MV-4-11 (cell line): Measurements from ENCODE around the gene NUCKS1.
A peak's percentile ranks its signal among the peaks of the same experiment; 100 is the strongest.

ENCODE experiments used
- DNase-seq: peaks from one replicate; lab custom pipeline; 2025; lab: John Stamatoyannopoulos, UW

The NUCKS1 gene

DNA sequence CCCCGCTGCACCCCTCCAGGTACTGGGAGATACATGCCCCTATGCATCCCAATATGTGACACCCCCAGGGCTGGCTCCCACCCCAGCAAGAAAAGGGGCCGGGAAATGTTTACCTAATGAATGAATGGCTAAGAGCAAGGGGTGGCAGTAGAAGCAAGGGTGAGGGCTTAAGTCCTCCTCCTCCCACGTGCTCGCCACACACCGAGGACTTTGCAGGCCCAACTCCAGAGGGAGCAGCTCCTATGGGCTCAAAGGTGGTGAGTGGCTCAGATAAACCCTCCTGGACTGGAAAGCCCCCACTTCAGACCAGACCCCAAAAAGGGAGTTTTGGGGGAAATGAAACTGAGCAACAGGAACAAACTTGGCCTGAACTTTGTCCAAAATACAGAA, 81.0 kb downstream of the NUCKS1 start:
- DNase-seq = peak; percentile 52

DNA sequence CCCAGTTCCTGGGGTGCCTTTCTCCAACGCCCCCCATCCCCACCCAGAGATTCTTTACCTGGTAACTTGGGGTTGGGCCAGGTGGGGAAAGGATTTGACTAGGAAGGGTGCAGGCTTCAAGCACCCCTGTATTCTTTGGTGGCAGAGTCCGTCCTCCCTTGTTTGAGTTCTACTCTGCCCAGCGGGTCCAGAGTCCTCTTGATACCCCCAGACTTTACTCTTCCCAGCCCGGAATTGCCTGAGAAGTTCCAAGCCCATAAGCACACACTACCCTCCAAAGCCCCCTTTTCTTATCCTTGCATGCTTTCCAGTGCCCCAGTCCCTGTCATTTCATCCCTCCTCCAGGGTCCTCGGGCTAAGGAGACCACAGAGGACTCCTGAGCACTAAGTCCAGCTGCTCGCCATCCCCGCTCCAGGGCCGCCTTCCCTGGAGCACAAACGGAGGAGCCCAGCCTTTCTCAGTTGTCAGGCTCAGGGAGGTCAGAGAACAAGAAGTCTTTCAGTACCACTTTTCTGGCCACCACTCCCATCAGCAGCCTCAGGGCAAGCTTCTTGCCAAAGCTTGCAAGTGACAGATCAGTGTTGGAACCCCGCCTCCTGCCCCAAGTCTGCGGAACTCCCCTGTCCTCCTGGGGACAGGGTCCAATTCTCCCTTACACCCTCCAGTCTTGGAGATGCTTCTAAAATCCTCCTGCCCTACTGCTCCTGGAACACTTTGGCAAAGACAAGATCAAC, 81.9 kb downstream of the NUCKS1 start:
- no peak for DNase-seq

GRCh38 chr1:205666372-205667166, 83.4 kb downstream of the NUCKS1 start:
- no peak for DNase-seq

DNA sequence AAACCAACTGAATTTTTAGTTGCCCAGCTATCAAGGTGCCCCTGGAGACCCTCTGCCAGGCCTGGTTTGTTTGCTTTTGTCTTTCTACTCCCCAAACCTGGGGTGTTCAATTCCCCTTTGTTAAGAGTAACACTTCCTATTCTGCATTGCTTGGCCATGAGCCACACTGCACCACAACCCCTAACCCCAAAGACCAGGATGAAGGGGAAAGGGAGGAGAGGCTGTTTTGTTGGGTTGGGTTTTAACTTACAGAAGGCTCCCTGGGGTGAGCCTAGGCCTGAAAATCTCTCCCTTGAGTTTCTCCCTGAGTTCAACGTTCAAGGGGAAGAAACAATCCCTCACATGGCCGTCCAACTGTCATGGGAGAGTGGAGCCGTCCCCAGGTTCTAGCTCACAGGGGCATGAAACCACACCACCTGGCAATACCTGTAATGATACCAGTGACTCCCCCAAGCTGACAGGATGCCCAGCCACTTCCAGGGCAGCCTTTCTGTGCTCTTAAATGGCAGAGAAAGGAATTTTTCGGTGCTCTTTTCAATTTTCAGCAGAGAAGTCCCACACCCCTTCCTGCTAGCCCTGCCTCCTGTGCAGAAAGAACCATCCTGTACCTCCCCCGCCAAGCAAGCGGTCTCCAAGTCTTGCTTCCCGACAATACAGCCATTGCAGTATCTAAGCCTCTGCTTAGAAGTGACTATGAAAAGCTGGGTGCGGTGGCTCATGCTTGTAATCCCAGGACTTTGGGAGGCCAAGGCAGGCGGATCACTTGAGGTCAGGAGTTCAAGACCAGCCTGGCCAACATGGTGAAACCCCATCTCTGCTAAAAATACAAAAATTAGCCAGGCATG, 84.6 kb downstream of the NUCKS1 start:
- DNase-seq = peak; percentile 64

GRCh38 chr1:205664399-205665017, 85.5 kb downstream of the NUCKS1 start:
- DNase-seq = no peak

- DNase-seq = peak; percentile 54
These were observed 86.6 kb downstream of the NUCKS1 start for GRCh38 chr1:205663286-205663936.
